Smooth muscle cell of the brain vasculature (primary cell): Measurements from ENCODE around the gene KSR1.
A peak's percentile ranks its signal among the peaks of the same experiment; 100 is the strongest.

Source experiments
- DNase-seq: peaks from one replicate; pipeline ENCODE4 v3.0.0-alpha.2; 2012; ENCODE audit warnings: low read depth, low spot score

The KSR1 gene

DNA sequence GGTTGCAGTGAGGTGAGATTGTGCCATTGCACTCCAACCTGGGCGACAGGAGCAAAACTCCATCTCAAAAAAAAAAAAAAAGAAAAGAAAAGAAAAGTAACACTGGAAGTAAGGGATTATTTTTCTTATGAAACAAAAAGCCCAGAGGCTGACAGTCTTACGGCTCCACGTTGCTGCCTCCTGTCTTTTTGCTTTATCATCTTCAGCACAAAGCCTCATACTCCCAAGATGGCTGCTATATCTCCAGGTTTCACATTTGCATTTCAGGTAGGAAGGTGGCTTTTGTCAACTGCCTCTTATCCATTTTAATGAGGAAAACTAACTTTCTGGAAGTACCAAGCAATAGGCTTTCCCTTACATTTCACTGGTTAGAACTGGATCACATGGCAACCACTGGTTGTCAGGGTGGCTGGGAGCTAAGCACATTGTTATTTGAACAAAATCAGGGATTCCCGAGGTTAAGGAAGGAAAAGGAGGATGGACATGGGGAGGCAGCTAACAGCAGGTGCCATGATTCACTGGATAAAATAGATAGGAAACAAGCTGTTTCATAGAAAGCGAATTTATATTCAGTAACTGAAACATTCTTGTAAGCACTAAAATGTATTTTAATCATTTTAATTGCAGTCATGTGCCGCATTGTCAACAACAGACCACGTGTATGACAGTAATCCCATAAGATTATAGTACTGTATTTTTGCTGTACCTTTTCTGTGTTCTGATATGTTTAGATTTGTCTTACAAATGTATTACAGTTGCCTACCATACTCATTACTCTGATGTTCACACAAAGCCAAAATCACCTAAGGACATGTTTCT lies 58.6 kb downstream of the KSR1 start:
- DNase-seq = no peak

DNA sequence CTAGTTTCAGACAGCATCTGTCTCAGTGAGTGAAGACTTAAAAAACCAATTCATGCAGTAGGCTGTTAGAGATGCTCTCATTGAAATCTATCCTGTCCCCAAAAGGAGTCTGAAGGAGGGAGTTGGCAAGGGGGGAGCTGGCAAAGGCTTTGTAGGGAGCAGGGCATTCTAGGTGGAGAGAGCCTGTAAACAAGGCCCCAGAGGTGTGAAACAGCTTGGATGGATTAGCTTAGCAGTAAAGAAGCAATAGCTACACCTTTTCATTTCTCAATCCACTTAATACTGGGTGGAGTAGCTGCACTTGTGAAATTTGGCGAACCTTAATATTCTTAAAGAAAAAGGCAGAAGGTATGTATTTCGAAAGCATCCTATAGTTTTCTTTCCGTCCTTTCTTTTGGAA lies 61.8 kb downstream of the KSR1 start:
- DNase-seq = no peak

GRCh38 chr17:27518545-27519521 lies 62.6 kb downstream of the KSR1 start:
- DNase-seq = no peak

DNA sequence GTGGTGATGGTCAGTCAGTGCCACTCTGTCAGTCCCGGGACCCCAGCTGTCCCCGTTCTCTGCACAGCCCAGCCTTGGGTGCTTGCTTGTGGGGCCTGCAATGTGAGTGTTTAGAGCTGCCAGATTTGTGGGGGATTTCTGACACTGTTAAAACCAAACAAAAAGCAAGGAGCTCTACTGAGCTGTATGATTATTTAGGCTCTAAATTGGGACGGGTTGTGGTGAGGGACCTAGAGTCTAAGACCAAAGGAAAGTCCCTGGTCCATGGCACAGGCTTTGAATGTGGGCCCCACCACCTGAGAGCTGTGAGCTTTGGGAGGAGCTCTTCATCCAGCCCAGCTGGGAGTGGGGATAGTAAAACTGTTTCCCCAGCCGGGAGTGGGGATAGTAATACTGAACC lies 63.3 kb downstream of the KSR1 start:
- DNase-seq = no peak

GRCh38 chr17:27520491-27521185 lies 64.4 kb downstream of the KSR1 start:
- DNase-seq = no peak

DNA sequence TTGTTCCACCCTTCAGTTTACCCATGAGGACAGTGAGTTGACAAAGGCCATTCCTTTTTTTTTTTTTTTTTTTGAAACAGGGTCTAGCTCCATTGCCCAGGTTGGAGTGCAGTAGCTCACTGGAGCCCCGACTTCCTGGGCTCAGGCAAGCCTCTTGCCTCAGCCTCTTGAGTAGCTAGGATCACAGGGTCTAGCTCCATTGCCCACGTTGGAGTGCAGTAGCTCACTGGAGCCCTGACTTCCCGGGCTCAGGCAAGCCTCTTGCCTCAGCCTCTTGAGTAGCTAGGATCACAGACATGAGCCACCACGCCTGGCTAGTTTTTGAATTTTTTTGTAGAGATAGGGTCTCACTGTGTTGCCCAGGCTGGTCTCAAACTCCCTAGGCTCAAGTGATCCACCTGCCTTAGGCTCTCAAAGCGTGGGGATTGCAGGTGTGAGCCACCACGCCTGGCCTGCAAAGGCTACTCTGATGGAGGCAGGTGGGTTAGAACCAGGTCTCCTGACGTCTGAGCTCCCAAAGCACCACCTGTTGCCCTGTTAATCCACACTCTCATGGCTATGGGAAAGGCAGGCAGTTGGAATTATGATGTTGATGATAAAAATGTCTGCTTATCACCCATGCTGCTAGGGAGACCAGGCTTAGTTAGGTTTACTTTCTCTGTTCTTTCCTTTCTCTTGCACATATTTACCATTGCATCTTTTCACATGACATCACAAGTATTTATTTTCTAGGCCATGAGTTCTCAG lies 65.2 kb downstream of the KSR1 start:
- no peak for DNase-seq

DNA sequence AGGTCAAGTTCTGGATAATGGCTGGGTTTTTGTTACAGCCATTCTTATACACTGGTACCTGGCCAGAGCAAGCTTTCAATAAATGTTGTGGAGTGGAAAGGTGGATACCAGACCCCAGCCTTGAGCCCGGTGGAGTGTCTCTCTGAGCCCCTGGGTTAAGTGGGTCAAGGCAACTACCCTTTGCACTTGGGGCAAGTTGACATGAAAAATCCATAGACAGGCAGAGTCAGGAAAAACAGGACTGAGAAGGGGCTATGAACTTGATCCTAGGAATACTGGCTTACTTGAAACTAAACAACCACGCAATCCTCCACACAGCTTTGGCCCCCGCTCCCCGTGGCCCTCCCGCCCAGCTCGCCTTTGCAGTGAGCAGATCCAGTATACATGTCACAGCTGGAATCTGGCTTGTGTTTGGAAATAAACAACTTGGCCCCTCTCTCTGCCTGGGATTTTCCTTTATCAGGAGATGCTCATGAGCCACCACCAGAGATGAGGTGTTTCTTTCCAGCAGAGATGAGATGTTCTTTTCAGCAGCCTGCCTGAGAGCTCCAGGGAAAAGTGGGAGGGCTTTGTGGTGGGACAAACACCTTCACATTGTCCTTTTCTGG lies 65.9 kb downstream of the KSR1 start:
- no peak for DNase-seq

GRCh38 chr17:27523712-27524111 lies 67.5 kb downstream of the KSR1 start:
- DNase-seq = no peak

DNA sequence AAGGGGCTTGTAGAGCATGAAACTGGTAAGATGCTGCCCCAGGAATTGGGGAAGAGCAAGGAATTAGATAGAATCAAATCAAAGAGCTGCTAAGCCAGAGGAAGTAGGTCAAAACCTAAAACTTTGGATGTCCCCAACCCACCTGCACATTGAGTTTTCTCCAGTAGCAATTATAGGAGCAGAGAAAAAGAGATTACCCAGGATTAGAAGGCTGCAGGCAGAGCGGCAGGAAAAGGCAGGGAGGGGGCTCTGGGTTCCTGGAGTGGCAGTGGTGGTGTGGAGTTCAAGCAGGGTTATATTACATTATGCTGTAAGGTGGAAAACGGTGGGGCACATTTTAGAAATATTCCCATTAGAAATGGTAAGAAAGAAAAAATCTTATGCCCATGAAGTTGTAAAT lies 68.3 kb downstream of the KSR1 start:
- DNase-seq = no peak

DNA sequence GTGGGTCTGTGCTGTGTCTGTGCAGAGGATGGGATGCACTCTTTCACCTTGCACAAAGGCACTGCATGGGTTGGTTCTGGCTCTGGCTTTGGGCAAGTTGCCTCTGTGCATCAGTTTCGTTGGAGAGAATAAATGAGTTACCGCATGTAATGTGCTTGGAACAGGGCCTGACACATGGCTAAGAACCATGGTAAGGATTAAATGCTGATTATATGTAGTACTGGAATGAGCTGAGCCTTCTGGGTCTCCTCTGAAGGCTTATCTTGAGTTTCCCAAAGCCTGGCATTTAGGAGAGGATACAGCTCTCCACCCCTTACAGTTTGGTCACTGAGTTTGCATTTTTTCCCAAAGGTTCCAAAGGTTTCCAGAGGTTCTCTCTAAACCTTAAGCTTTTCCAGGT lies 69.1 kb downstream of the KSR1 start:
- no peak for DNase-seq

DNA sequence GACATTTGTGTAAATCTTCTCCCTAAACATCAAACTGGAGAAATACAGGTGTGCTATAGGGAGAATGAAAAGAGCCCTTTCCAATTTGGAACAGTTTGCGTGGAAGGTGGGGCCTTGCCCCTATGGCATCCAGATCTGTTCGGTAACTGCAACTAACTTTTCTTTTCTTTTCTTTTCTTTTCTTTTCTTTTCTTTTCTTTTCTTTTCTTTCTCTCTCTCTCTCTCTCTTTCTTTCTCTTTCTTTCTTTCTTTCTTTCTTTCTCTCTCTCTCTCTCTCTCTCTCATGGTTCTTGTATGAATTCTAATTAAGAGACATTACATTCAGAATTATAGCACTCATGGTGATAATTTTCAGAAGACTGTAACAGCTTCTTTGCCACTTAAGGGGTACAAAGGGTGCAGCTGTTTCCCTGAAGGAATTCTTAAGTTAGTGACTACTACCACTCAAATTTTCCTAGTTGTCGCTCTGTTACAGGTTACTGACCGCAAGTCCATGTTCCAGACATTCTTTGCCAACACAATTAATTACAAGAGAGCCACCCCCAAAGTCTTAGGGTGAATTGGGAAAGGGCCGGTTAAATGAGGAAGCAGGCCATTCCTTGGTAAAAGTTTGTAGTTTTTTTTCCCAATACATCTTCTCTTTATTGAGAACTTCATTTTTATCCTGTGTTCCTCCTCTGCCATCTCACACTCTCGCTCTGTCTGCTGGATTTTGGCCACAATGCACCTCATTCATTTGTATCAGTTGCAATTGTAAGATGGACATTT lies 69.8 kb downstream of the KSR1 start:
- no peak for DNase-seq

- no peak for DNase-seq
Measured at GRCh38 chr17:27526604-27527002, 70.4 kb downstream of the KSR1 start.

- no peak for DNase-seq
Measured at GRCh38 chr17:27529230-27529796, 73.1 kb downstream of the KSR1 start.

DNA sequence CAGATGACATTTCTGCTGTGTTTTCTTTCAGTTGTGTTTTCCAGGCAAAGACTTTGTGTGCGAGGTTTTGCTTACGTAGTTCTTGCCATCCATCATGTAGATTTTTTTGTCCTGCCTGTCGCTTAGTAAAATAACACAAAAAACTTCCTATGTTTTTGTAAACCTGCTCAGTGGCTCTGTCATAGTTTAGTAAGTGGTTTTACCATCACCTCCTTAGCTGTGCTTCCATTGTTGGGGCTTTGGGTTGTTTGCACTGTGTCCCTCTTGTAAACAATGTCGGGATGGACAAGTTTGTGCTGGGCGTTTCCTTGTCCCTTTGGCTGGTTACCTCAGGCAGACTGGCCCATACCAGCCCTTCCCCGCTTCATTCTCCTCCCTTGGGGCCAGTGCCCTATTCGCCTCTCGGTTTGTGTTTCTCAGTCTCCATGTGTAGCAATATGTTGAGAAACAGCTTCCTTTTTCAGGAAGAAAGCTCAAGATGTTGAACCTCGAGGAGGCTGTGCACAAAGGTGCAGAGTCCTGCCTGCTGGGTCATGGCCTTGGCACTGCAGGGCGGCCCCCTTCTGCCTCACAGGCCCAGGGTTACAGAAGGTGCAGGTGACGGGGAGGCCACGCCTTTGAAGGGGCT lies 74.6 kb downstream of the KSR1 start:
- no peak for DNase-seq

DNA sequence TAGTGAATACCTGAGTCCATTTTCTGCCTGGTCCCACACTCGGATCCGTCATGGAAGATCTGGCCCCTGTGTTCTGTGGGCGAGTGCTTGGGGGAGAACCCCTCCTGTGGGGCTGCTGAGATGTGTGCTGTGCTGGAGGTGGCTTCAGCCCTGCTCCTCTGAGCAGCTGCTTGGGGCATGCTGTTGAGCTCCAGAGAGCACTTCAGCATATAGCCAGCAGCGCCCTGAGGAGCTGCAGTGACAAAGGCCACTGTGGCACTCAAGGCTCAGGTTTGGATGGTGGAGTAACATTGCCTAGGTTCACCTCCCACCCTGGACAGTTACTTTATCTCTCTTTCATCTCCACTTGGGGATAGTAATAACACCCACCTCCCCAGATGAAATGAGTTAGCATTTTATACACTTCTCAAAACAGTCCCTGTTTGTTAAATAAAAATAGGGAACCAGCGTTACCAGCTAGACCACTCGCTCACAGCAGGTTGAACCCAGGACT lies 75.3 kb downstream of the KSR1 start:
- DNase-seq = no peak

DNA sequence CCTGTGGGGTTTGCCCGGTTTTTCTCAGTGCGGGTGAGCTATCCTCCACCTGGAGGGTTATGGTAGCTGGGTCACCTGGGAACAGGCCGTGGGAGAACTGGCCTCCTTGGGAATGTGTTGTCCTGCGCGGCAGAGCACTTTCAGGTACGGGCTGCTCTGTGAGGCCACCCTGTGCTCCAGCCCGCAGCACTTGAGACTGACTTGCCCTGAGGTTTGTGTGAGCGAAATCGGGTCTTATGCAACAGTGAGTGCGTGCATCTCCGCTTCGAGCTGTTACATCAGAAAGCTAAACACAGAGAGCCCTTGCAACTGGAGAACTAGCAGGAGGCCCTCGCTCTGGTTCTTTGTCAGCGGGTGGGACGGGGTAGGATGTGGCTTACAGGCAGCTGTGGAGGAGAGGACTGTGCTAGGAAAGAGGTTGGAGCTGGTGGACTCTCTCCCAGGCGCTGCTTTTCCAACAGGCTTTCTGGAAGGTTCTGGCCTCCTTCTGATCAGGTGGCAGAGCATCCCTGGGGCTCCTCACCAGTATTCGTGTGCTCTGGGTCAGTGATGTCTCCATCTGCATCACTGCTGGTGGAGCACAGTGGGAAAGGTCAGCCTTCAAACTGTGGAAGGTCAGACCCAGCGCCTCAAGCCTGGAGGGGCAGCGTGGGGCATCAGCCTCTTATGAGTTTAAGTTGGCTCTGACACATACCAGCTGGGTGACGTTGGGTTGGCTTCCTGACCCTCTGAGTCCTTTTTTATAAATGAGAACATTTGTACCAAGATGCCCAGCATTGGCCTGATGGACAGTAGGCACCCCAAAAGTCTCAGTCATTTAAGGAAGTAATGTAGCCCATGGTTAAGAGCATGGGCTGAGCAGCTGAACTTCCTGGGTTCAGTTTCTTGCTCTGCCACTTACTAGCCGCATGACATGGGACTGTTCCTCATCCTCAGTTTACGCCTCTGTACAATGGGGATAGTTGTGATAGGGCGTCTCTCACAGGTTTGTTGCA lies 76.3 kb downstream of the KSR1 start:
- DNase-seq = peak; percentile 96

DNA sequence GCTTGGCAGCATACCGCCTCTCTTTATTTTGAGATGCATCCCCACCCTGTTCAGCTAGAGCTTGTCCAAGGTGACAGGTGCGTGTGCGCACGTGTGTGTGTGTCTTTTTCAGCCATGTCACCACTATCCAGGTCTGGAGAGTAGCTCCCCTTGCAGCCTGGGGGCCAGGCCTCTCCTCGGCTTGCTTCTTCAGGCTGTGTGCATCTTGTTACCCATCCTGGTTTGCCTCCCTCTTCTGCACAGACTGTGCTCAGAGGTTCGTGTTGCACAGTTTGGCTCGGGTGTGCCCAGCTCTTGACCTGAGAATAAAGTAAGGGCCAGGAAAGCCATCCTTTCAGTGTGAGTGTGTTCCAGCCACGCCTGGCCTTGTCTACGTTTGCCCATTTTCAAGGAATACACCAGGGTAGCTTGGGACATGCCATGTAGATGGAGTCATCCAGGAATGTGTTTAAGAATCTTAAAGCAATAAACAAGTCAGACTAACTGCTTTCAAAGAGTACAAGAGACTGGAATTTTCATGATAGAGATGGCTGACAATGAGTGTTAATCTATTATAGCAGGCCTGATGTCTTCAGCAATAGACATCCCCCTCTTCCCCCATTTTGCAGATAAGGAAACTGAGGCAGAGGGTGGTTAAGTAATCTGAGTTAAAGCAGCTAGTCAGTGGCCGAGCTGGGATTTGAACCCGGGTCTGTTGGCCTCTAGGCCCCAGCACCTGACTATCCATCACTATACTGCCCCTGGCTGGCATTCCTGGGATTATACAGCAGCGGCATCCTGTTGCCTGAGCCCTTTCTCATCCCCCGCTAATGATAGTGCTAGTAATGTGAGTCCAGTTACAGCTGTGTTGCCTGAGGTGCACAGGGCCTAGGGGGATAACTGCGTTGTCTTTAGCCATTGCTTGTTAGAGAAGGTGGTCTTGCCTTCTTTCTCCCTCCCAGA lies 77.9 kb downstream of the KSR1 start:
- no peak for DNase-seq
